H1 (cell line): ENCODE data around the gene CD248. TPM values are rescaled to one million over a fixed set of nuclear protein-coding genes. Genes with fewer than 3 reads are reported as not detected.
A peak's percentile ranks its signal among the peaks of the same experiment; 100 is the strongest.

Experiments used
- CTCF ChIA-PET: fragments of 300-600 bp; sonication (Branson Sonifier 250); formaldehyde crosslinking; loops from one replicate; lab custom pipeline; 2021; ENCODE audit not compliant: partially characterized antibody; lab: Charles Lee
- POLR2A ChIA-PET: fragments of 300-600 bp; sonication (Branson Sonifier 250); formaldehyde crosslinking; loops from one replicate; lab custom pipeline; 2021; ENCODE audit warnings: inconsistent platforms; ENCODE audit not compliant: partially characterized antibody; lab: Charles Lee
- DNase-seq, 2 experiments: peaks; one replicate each; pipeline versions ENCODE4 v3.0.0 to v3.0.0-alpha.2; 2010 to 2022; ENCODE audit warnings: low spot score in 2 of 2, low read depth in 1 of 2, mixed read lengths in 1 of 2
- FAIRE-seq: peaks from 2 replicates; lab custom pipeline; 2011; peaks lifted over from hg19 to GRCh38; lab: Jason Lieb, UNC
- H2AFZ ChIP-seq: 2 replicates; pipeline ENCODE4 v1.8.1; 2012; ENCODE audit warnings: low read length, inconsistent platforms
- H2AK5ac ChIP-seq: 2 replicates; pipeline ENCODE4 v1.6.1; 2013; ENCODE audit warnings: low read depth, low read length
- H2BK120ac ChIP-seq: replicated peaks from 2 replicates; pipeline ENCODE3; 2013; ENCODE audit warnings: low read depth, low read length, inconsistent platforms
- H2BK12ac ChIP-seq: 2 replicates; pipeline ENCODE4 v1.6.1; 2013; ENCODE audit warnings: low read depth, low read length
- H2BK15ac ChIP-seq: 2 replicates; pipeline ENCODE4 v1.6.1; 2013; ENCODE audit warnings: low read length
- H2BK20ac ChIP-seq: 2 replicates; pipeline ENCODE4 v1.6.1; 2013; ENCODE audit warnings: low read length
- H2BK5ac ChIP-seq: 2 replicates; pipeline ENCODE4 v1.6.1; 2013; ENCODE audit warnings: low read depth, low read length
- H3K14ac ChIP-seq: 2 replicates; pipeline ENCODE4 v1.6.1; 2013; ENCODE audit warnings: inconsistent platforms; ENCODE audit not compliant: insufficient read length
- H3K18ac ChIP-seq: 2 replicates; pipeline ENCODE4 v1.6.1; 2013; ENCODE audit warnings: low read length; ENCODE audit errors: extremely low read depth
- H3K23ac ChIP-seq: 2 replicates; pipeline ENCODE4 v1.6.1; 2013; ENCODE audit warnings: inconsistent platforms; ENCODE audit not compliant: insufficient read length
- H3K23me2 ChIP-seq: 2 replicates; pipeline ENCODE4 v1.6.1; 2013; ENCODE audit warnings: low read depth, low read length
- H3K27ac ChIP-seq: 2 replicates; pipeline ENCODE4 v1.6.1; 2011; ENCODE audit warnings: low read depth, low read length, inconsistent platforms
- H3K27me3 ChIP-seq, 4 experiments: replicated peaks in 1 of 4; 1 replicate in 1 of 4; 2 replicates in 3 of 4; pipeline versions ENCODE4 v1.6.1 to v1.8.1; 2011 to 2013; ENCODE audit warnings: low read length in 3 of 4, mild to moderate bottlenecking in 3 of 4, inconsistent platforms in 2 of 4, mixed read lengths in 2 of 4, moderate library complexity in 1 of 4; ENCODE audit not compliant: control insufficient read depth in 3 of 4, insufficient read depth in 3 of 4; ENCODE audit errors: extremely low read depth in 1 of 4
- H3K36me3 ChIP-seq, 4 experiments: 2 replicates each; pipeline versions ENCODE4 v1.6.1 to v1.8.1; 2011 to 2013; ENCODE audit warnings: mild to moderate bottlenecking in 4 of 4, low read length in 3 of 4, moderate library complexity in 2 of 4, control low read depth in 1 of 4, inconsistent platforms in 1 of 4; ENCODE audit not compliant: insufficient read depth in 4 of 4, control insufficient read depth in 2 of 4
- H3K4ac ChIP-seq: replicated peaks from 2 replicates; pipeline ENCODE3; 2013; ENCODE audit warnings: low read length, low read depth, mixed read lengths, inconsistent platforms; ENCODE audit not compliant: insufficient read length
- H3K4me1 ChIP-seq, 4 experiments: replicated peaks in 1 of 4; 1 replicate in 1 of 4; 2 replicates in 3 of 4; pipeline versions ENCODE4 v1.6.1 to v1.8.1; 2011 to 2013; ENCODE audit warnings: low read length in 3 of 4, inconsistent platforms in 2 of 4, mixed read lengths in 1 of 4; ENCODE audit not compliant: insufficient read depth in 4 of 4, control insufficient read depth in 3 of 4
- H3K4me2 ChIP-seq, 2 experiments: 2 replicates each; pipeline versions ENCODE4 v1.6.1 to v1.8.1; 2011 to 2013; ENCODE audit warnings: low read depth in 2 of 2, low read length in 2 of 2, control low read depth in 1 of 2, inconsistent platforms in 1 of 2, mild to moderate bottlenecking in 1 of 2; ENCODE audit not compliant: insufficient read depth in 1 of 2
- H3K4me3 ChIP-seq, 4 experiments: fragments of 200-600, 300-600 bp in 1 of 4; sonication (generic), shearing (Covaris generic), sonication (Bioruptor Twin) in 1 of 4; 2 replicates each; pipeline versions ENCODE4 v1.5.1 to v1.8.1; 2011 to 2016; ENCODE audit warnings: low read length in 4 of 4, low read depth in 3 of 4, control low read depth in 2 of 4, inconsistent platforms in 2 of 4, mild to moderate bottlenecking in 2 of 4, mixed read lengths in 1 of 4, moderate library complexity in 1 of 4; ENCODE audit not compliant: insufficient read depth in 2 of 4; ENCODE audit errors: extremely low read depth in 1 of 4
- H3K56ac ChIP-seq: replicated peaks from 2 replicates; pipeline ENCODE3; 2013; ENCODE audit warnings: low read depth, mild to moderate bottlenecking, mixed read lengths, low read length, inconsistent platforms; ENCODE audit not compliant: insufficient read length
- H3K79me1 ChIP-seq: 2 replicates; pipeline ENCODE4 v1.6.1; 2013; ENCODE audit warnings: low read depth, low read length, control low read depth
- H3K79me2 ChIP-seq, 2 experiments: 2 replicates each; pipeline versions ENCODE4 v1.6.1 to v1.8.1; 2012 to 2013; ENCODE audit warnings: low read length in 2 of 2, mild to moderate bottlenecking in 2 of 2, inconsistent platforms in 1 of 2; ENCODE audit not compliant: insufficient read depth in 2 of 2, control insufficient read depth in 1 of 2
- H3K9ac ChIP-seq, 4 experiments: replicated peaks in 1 of 4; 1 replicate in 1 of 4; 2 replicates in 3 of 4; pipeline versions ENCODE4 v1.6.1 to v1.8.1; 2011 to 2013; ENCODE audit warnings: low read depth in 3 of 4, low read length in 3 of 4, control low read depth in 2 of 4, mild to moderate bottlenecking in 2 of 4, moderate library complexity in 2 of 4, inconsistent platforms in 1 of 4; ENCODE audit errors: extremely low read depth in 1 of 4
- H3K9me3 ChIP-seq, 2 experiments: 2 replicates each; pipeline versions ENCODE4 v1.6.1 to v1.8.1; 2012 to 2013; ENCODE audit warnings: mild to moderate bottlenecking in 2 of 2, moderate library complexity in 2 of 2, control low read depth in 1 of 2, inconsistent platforms in 1 of 2, low read depth in 1 of 2, low read length in 1 of 2, mixed read lengths in 1 of 2; ENCODE audit not compliant: insufficient read depth in 2 of 2
- H4K20me1 ChIP-seq, 2 experiments: replicated peaks in 1 of 2; 2 replicates each; pipeline versions ENCODE3 to v1.8.1; 2011 to 2013; ENCODE audit warnings: inconsistent platforms in 2 of 2, low read length in 2 of 2, mild to moderate bottlenecking in 1 of 2; ENCODE audit not compliant: insufficient read depth in 2 of 2, control insufficient read depth in 1 of 2
- H4K5ac ChIP-seq: 2 replicates; pipeline ENCODE4 v1.6.1; 2013; ENCODE audit warnings: low read length, low read depth, mixed read lengths, inconsistent platforms; ENCODE audit not compliant: insufficient read length
- H4K8ac ChIP-seq: 2 replicates; pipeline ENCODE4 v1.8.0; 2013; ENCODE audit warnings: mild to moderate bottlenecking, moderate library complexity, low read length, inconsistent platforms; ENCODE audit not compliant: insufficient read depth; ENCODE audit errors: extremely low read depth
- H4K91ac ChIP-seq: replicated peaks from 2 replicates; pipeline ENCODE3; 2013; ENCODE audit warnings: low read length, mixed read lengths, inconsistent platforms; ENCODE audit not compliant: insufficient read length
- ATF2 ChIP-seq: IDR thresholded peaks from 2 replicates; pipeline ENCODE4 v1.6.1; 2012; ENCODE audit warnings: low read length, inconsistent platforms
- BCL11A ChIP-seq, 2 experiments: IDR thresholded peaks; one replicate each; pipeline ENCODE4 v1.6.1; 2011; ENCODE audit warnings: low read depth in 2 of 2, low read length in 2 of 2, mild to moderate bottlenecking in 2 of 2
- CEBPB ChIP-seq: IDR thresholded peaks from 2 replicates; pipeline ENCODE4 v1.6.1; 2012; ENCODE audit warnings: low read depth, low read length
- FOSL1 ChIP-seq: IDR thresholded peaks from 2 replicates; pipeline ENCODE4 v1.6.1; 2011; ENCODE audit warnings: mild to moderate bottlenecking, low read depth, low read length, moderate library complexity; ENCODE audit not compliant: insufficient read depth
- GTF2F1 ChIP-seq: IDR thresholded peaks from 2 replicates; pipeline ENCODE4 v1.6.1; 2012; ENCODE audit warnings: low read depth, low read length, improper control_type of control experiment, borderline replicate concordance
- POLR2AphosphoS5 ChIP-seq: IDR thresholded peaks from 2 replicates; pipeline ENCODE4 v1.6.1; 2011; ENCODE audit warnings: low read depth, low read length
- RNF2 ChIP-seq: fragments of 200-900, 300-1000 bp; sonication (generic); IDR thresholded peaks from 2 replicates; pipeline ENCODE4 v1.7.1; 2016; ENCODE audit warnings: borderline replicate concordance, low read depth, mild to moderate bottlenecking, antibody characterized with exemption, low read length; ENCODE audit not compliant: poor library complexity, severe bottlenecking; ENCODE audit errors: missing control alignments
- SIN3A ChIP-seq, 2 experiments: IDR thresholded peaks in 1 of 2; conservative IDR thresholded peaks in 1 of 2; 2 replicates each; pipeline ENCODE4 v1.6.1; 2011 to 2012; ENCODE audit warnings: low read length in 2 of 2, improper control_type of control experiment in 1 of 2, low read depth in 1 of 2, mild to moderate bottlenecking in 1 of 2
- WGBS, 2 experiments: shearing (Covaris generic) in 1 of 2; methylation state at CpG; one replicate each; pipeline versions ENCODE4 v1.1.6 to v1.1.7; 2013 to 2015; ENCODE audit warnings: low lambda C conversion rate in 2 of 2, mixed read lengths in 2 of 2, inconsistent platforms in 1 of 2, low coverage in 1 of 2, missing lambda C conversion rate in 1 of 2; ENCODE audit not compliant: insufficient replicate concordance in 2 of 2, insufficient coverage in 1 of 2, insufficient read length in 1 of 2; ENCODE audit errors: extremely low coverage in 1 of 2, missing lambda C conversion rate in 1 of 2; 5-methylcytosine and 5-hydroxymethylcytosine counted together
- polyA plus RNA-seq, 7 experiments: library from polyadenylated mRNA; depleted of rRNA in 3 of 7; stranded (reverse) in 5 of 7; unstranded in 2 of 7; fragments of >200 nt in 5 of 7; fragments of 200-250 nt in 2 of 7; gene quantifications; 1 replicate in 5 of 7; 2 replicates in 1 of 7; 4 replicates in 1 of 7; pipeline versions ENCODE4 v1.2.1 to v1.2.3, GENCODE V29; 2011 to 2013; ENCODE audit warnings: missing spikeins in 2 of 7, mixed read lengths in 2 of 7
- total RNA-seq: library from RNA; stranded (reverse); fragmentation: NEBNext Ultra II Directional; extraction: Animal tissue kit (Norgen Biotek cat#: 25700); gene quantifications from 2 replicates; pipeline ENCODE4 v1.2.1, GENCODE V29; 2021

Gene CD248
- total and polyA plus RNA-seq, 2 of the 8 experiments (the other 6 are each of a cell fraction or from before 2014, with no cell fraction given) = 2.7 to 3.9 TPM

GRCh38 chr11:66278363-66279091 lies 38.3 kb downstream of the CD248 start:
- no peak overlapping the region for H2BK5ac ChIP-seq
- no peak overlapping the region for H2BK15ac ChIP-seq
- H3K9ac ChIP-seq = peak overlapping the region in 2 of 4 experiments; percentile 40 to 45; a peak in 3 of 7 replicates
- peaks cover 5 to 23% of the 10 kb centered on the region in 2 experiments for H4K20me1 ChIP-seq
- peak overlapping the region; percentile 73 to 77 for H3K4me2 ChIP-seq
- no peak overlapping the region for H3K23ac ChIP-seq
- no peak overlapping the region for H2AFZ ChIP-seq
- no peak overlapping the region for H2BK120ac ChIP-seq
- H3K9me3 ChIP-seq = no peaks in the 10 kb centered on the region
- no peak overlapping the region for H3K14ac ChIP-seq
- H3K23me2 ChIP-seq = peaks cover 4% of the 10 kb centered on the region; the same call in 1 of the 2 replicates
- POLR2A ChIA-PET = interaction anchor here (1.1 to 7.9 kb wide), 6 partner anchors 9 to 231 kb away, joined by 3 to 125 read pairs (median 8); partner anchors contain the start of genes RAB1B, RIN1, TMEM151A and YIF1A
- H3K27me3 ChIP-seq = peaks cover 0 to 4% (median under 1%) of the 10 kb centered on the region in 4 experiments; a peak in 2 of 7 replicates
- FAIRE-seq = no peak
- DNase-seq = no peak
- H3K27ac ChIP-seq = no peak overlapping the region
- no peaks in the 10 kb centered on the region for H3K79me1 ChIP-seq
- no peak overlapping the region for H4K8ac ChIP-seq
- no peak overlapping the region for H2BK12ac ChIP-seq
- H3K4me3 ChIP-seq = peak overlapping the region; percentile 26 to 61 (median 40); a peak in 6 of 8 replicates
- H3K18ac ChIP-seq = no peak overlapping the region
- H3K4me1 ChIP-seq = peaks cover 0 to 17% (median 13%) of the 10 kb centered on the region in 4 experiments; a peak in 5 of 7 replicates
- CTCF ChIA-PET = interaction anchor here (0.6 to 3.3 kb wide), 7 partner anchors 7 to 92 kb away, joined by 3 to 10 read pairs (median 3); partner anchors contain the start of gene RIN1
- no peak overlapping the region for H4K91ac ChIP-seq
- no peak overlapping the region for H3K56ac ChIP-seq
- H3K36me3 ChIP-seq = peaks cover 0 to 16% (median 3%) of the 10 kb centered on the region in 4 experiments; a peak in 5 of 8 replicates
- no peak overlapping the region for H4K5ac ChIP-seq
- no peaks in the 10 kb centered on the region for H3K79me2 ChIP-seq
- no peak overlapping the region for H3K4ac ChIP-seq
- WGBS, 2 experiments = 2% methylated on average over 20 of the region's 45 CpGs; no CpG with 5 or more reads in 1 of the 2 experiments
- no peak overlapping the region for H2AK5ac ChIP-seq
- H2BK20ac ChIP-seq = no peak overlapping the region
- TF ChIP-seq SIN3A (conservative IDR thresholded peaks at IDR 0.05 in 1 of 2, IDR thresholded peaks at IDR 0.05 in 1 of 2; ENCODE audit: low read depth in 1 of 2, low read length in 2 of 2) (peak in 1 of 2 experiments; percentile 16; a peak in 1 of 4 replicates), BCL11A (IDR thresholded peaks at IDR 0.05; ENCODE audit: low read depth in 2 of 2, low read length in 2 of 2) (no peak), POLR2AphosphoS5 (no peak), CEBPB (no peak), FOSL1 (no peak), RNF2 (no peak), GTF2F1 (no peak), ATF2 (no peak)
